ENCODE results near the gene GMDS. TPM values are rescaled to one million over a fixed set of nuclear protein-coding genes. Genes with fewer than 3 reads are reported as not detected.

The GMDS gene
- total RNA-seq, 1 donor from 2014 or later, result 7.7 TPM

GRCh38 chr6:1579096-1579495 is 666.3 kb downstream of the GMDS start:
- DNase-seq (ENCODE audit: low read depth in 2 of 2), result no peak

GRCh38 chr6:1577896-1578745 is 667.3 kb downstream of the GMDS start:
- no peak for DNase-seq (ENCODE audit: low read depth in 2 of 2)

- no peak for DNase-seq (ENCODE audit: low read depth in 2 of 2)
These were observed 668.2 kb downstream of the GMDS start for GRCh38 chr6:1577146-1577680.

GRCh38 chr6:1576711-1577110 is 668.7 kb downstream of the GMDS start:
- DNase-seq (ENCODE audit: low read depth in 2 of 2), result no peak

- DNase-seq (ENCODE audit: low read depth in 2 of 2), result no peak
These were observed 669.2 kb downstream of the GMDS start for GRCh38 chr6:1576166-1576565.

- DNase-seq (ENCODE audit: low read depth in 2 of 2), result no peak
These were observed 670.0 kb downstream of the GMDS start for GRCh38 chr6:1575210-1576041.

GRCh38 chr6:1574890-1575209 is 670.6 kb downstream of the GMDS start:
- DNase-seq (ENCODE audit: low read depth in 2 of 2), result no peak

GRCh38 chr6:1574083-1574761 is 671.2 kb downstream of the GMDS start:
- DNase-seq (ENCODE audit: low read depth in 2 of 2), result no peak

Measured in lung microvascular endothelial cell (primary cell).